GM21786 (cell line): ENCODE results near the gene LACTBL1.

Experiments used
- ATAC-seq: cut with Tn5 transposase; IDR thresholded peaks from one replicate; pipeline ENCODE4 v1.9.1; 2021; ENCODE audit not compliant: unreplicated experiment

LACTBL1 gene

DNA sequence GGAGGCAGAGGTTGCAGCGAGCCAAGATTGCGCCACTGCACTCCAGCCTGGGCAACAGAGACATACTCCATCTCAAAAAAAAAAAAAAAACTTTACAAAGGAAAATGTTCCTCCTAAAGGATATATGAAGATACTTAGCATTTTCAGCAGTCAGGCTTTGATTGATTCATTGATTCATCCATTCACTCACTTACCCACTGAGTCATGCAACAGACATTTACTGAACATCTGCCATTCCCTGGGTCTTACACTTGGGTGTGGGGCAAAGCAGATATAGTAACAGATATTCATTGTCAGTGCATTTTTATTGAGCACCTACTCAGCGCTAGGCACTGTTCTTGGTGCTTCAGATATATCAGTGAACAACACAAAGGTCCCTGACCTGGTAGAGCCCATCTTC lies 5.6 kb upstream of the LACTBL1 start:
- no peak for ATAC-seq

DNA sequence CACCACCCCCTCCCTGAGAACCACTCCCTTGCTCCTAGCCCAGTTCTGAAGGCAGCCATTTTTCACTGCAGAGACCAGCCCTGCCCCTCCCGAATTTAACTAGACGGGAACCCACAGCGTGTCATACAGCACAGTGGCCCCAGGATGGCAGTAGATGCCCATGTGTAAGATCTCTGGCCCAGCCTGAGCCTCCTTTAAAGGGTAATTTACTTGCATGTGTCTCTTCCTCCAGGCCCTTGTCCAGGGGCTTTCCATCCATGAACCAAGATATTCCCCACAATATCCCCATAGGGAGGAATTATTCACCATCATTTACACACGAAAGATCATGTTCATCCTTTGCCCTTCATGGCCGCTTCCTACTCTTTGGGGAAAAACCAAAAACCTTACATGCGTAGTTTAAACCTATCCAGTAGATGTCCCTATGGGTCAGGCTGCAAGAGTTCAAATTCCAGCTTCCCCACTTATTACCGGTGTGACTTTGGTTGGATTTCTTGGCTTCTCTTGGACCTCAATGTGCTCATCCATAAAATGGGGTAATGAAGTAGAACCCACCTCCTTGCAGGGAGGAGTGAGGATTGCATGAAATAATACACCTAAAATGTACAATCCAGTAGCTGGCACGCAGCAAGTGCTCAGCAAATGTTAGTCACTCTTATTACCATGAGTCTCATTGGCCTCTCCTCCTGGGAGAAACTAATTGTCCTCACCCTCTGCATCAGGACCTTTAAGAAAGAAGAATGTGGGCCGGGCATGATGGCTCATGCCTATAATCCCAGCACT lies 4.0 kb upstream of the LACTBL1 start:
- no peak for ATAC-seq

- ATAC-seq = no peak
These were observed 3.4 kb upstream of the LACTBL1 start for GRCh38 chr1:22976127-22976460.

- no peak for ATAC-seq
These were observed 3.0 kb upstream of the LACTBL1 start for GRCh38 chr1:22975694-22976093.

- ATAC-seq = no peak
These were observed 858 bp downstream of the LACTBL1 start for GRCh38 chr1:22971611-22972405.

- no peak for ATAC-seq
These were observed 1.5 kb downstream of the LACTBL1 start for GRCh38 chr1:22971161-22971560.

GRCh38 chr1:22970096-22970495 lies 2.6 kb downstream of the LACTBL1 start:
- ATAC-seq = no peak

DNA sequence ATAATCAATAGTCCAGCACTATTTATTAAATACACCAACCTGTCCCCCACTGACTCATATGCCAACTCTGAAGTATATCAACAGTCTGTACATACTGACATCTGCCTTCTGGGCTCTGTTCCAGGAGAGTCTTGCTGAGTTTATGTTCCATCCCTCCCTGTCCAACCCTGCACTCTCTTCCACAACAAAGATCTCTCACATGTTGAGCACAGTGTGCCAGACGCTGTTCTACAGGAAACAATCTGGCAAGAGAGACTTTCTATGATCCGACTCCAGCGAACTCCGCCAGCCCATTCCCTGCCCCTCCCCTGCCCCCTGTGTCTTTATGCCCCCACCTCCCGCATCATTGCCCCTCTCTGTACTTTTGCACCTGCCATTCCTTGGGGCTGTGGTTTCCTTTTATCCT lies 3.4 kb downstream of the LACTBL1 start:
- no peak for ATAC-seq

- no peak for ATAC-seq
These were observed 4.8 kb downstream of the LACTBL1 start for GRCh38 chr1:22967833-22968232.

- ATAC-seq = no peak
These were observed 6.4 kb downstream of the LACTBL1 start for GRCh38 chr1:22966309-22966708.

GRCh38 chr1:22963044-22963677 lies 9.5 kb downstream of the LACTBL1 start:
- ATAC-seq = no peak

- ATAC-seq = no peak
These were observed 10.1 kb downstream of the LACTBL1 start for GRCh38 chr1:22962558-22962957.

DNA sequence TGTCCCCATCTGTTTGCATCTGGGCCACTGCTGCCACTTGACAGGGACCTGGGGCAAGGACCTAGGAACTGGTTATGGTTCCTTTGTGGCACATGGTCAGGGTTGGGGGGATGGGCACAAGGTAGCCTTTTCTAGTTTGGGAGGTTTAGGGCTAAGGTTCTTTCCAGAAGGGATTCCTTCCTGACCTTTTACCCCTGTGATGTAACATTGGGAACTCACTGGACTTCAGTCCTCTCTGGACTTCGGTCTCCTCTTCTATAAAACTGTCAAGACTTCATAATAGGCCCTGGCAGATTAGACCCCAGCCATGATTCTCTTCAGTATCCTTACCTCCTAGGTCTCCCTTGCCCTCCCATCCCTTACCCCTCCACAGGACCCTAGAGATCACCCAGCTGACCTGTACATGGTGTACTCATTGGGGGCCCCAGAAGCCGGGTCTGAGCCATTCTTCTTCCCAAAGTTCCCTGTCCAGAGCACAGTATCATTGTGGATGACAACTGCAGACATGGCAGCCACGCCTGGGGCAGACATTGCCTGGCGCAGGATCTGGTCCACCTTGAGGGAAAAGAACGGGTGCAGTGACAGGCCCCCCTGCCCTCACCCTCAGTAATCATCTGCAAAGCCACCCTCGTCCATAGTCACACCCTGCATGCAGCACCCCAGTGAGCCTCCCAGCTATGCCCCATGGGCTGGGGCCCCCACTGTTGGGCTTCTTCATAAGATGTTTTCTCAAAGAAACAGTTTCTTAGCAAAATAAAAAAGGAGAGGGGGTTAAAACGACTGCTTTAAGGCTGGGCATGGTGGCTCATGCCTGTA lies 12.9 kb downstream of the LACTBL1 start:
- no peak for ATAC-seq

DNA sequence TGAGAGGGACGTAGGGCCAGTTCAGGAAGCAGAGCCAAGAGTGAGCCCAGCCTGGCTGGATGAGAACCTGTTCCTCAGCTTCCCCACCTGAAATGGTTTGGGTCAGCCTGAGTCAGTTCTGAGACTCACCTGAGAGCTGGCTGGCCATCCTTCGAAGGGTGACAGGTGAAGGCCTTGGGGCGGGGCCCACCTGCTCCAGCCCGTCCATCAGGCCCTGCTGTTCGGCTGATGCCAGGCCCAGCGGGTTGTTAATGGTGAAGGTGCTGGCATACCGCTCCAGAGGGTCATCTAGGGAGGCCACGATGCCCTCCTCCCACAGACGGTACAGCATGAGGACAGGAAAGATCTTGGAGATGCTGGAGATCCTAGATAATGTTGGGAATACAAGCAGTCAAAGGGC lies 14.1 kb downstream of the LACTBL1 start:
- no peak for ATAC-seq

- ATAC-seq = no peak
These were observed 15.6 kb downstream of the LACTBL1 start for GRCh38 chr1:22957066-22957465.

DNA sequence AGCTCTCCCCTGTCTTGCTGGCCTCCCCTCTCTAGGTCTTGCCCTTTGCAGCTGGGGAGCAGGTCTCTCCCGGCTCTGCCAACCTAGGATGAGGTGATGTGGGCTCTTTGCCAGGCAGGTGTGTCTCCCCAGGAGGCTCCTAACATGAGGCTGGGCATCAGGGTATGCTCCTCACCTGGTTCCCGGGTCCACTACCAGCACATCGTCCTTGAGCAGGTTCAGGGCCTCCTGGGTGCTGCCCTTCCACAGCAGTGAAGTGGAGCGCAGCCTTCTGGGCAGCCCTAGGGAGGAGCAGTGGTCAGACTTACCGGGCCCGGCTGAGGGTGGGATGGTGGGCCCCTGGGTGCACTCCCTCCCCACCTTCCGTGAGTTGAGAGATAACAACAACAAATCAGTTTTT lies 17.5 kb downstream of the LACTBL1 start:
- no peak for ATAC-seq

DNA sequence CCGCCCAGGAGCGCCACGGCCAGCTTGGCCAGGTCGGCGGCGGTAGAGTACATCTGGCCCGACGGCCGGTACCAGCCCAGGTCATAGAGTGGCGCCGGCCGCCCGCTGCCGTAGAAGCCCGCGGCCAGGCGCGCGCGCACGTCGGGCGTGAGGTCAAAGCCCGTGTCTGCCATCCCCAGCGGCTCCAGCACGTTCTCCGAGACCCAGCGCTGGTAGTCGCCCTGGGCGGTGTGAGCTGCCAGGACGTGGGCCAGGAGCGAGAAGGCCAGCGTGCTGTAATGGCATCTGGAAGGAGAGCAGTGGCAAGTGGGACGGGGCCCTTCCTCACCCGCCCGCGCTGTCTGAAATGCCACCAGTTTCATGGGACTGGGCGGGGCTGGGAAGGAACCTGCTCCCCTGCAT lies 18.9 kb downstream of the LACTBL1 start:
- no peak for ATAC-seq

DNA sequence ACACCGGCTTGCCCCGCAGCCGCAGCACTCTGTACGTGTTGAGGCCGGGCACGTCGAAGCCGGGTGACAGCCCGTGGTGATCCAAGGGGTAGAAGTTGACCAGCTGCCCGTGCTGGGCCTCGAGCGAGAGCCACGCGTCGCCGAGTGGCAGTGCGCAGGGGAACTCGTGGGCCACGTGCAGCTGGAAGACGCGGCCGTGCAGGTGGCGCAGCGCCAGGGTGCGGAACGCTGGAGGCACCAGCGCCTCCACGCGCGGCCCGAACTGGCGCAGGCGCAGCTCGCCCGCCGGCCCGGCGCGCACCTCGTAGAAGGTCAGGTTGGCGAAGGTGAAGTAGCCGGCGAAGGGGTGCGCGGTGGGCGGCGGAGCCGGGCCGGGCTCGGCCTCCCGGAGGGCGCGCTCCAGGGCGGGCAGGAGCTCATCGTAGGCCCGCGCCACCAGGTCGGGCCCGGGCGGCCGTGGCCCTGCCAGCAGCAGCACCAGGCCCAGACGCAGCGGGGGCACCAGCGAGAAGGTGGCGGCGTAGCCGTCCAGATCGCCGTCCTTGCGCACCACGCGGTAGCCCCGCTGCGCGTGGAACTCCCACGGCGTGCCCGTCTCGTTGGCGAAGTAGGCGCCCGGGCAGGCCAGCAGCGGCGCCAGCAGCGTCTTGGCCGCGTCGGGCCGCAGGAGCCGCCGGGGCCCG lies 19.5 kb downstream of the LACTBL1 start:
- no peak for ATAC-seq

DNA sequence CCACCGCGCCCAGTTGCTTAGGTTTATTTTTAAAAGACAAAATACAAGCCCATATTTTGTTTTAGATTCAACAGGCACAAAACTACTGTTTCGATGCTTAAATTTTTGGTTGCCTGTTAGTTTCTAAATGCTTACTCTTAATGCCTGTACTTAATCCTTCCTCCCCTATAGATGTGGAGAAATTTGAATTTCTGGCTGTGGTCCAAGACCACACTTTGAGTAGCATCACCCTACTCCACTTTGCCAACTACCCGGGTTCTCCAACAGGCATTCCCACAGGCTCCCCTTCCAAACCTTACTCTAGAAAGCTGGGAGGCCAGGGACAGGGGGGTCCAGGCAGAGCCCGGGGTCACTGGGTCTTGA lies 20.0 kb downstream of the LACTBL1 start:
- no peak for ATAC-seq

- ATAC-seq = no peak
These were observed 20.9 kb downstream of the LACTBL1 start for GRCh38 chr1:22951796-22952195.
